GM23338 (cell line): ENCODE results near the gene N4BP2.

Experiments used
- CREB1 ChIP-seq: fragments of 250-450 bp; sonication (Bioruptor Pico); IDR thresholded peaks from 2 replicates; pipeline ENCODE4 v1.5.0; 2020; ENCODE audit warnings: low read depth, mild to moderate bottlenecking, moderate library complexity
- EZH2 ChIP-seq: fragments of 200-600 bp; sonication (generic); IDR thresholded peaks from one replicate; pipeline ENCODE4 v1.8.0; 2017; ENCODE audit warnings: antibody characterized with exemption, mild to moderate bottlenecking, low read depth; ENCODE audit not compliant: unreplicated experiment
- EZH2phosphoT487 ChIP-seq: fragments of 200-600 bp; sonication (generic); IDR thresholded peaks from one replicate; pipeline ENCODE4 v1.8.1; 2018; ENCODE audit warnings: antibody characterized with exemption; ENCODE audit not compliant: unreplicated experiment
- JUNB ChIP-seq: IDR thresholded peaks from one replicate; pipeline ENCODE4 v1.6.1; 2016; ENCODE audit warnings: antibody characterized with exemption; ENCODE audit not compliant: unreplicated experiment
- NANOG ChIP-seq: IDR thresholded peaks from 2 replicates; pipeline ENCODE4 v1.6.1; 2016; ENCODE audit warnings: antibody characterized with exemption, borderline replicate concordance
- POLR2AphosphoS5 ChIP-seq: IDR thresholded peaks from 2 replicates; pipeline ENCODE4 v1.6.1; 2016; ENCODE audit warnings: antibody characterized with exemption, low read depth
- STAT1 ChIP-seq: IDR thresholded peaks from one replicate; pipeline ENCODE4 v1.6.1; 2016; ENCODE audit warnings: antibody characterized with exemption; ENCODE audit not compliant: unreplicated experiment
- ZNF114 ChIP-seq: fragments of 250-450 bp; sonication (Bioruptor Pico); IDR thresholded peaks from 2 replicates; pipeline ENCODE4 v1.5.0; 2020; ENCODE audit warnings: mild to moderate bottlenecking, moderate library complexity
- ZNF331 ChIP-seq: fragments of 250-450 bp; sonication (Bioruptor Pico); IDR thresholded peaks from 2 replicates; pipeline ENCODE4 v1.5.0; 2020; ENCODE audit warnings: low read depth, mild to moderate bottlenecking, moderate library complexity
- TF ChIP-seq, protein P1 (sequence below), 2 experiments: fragments of 200-600 bp in 1 of 2; sonication (generic) in 1 of 2; conservative IDR thresholded peaks; 2 replicates each; pipeline versions ENCODE4 v1.5.1 to v1.6.1; 2016 to 2017; ENCODE audit warnings: antibody characterized with exemption in 2 of 2, low read depth in 2 of 2, mild to moderate bottlenecking in 2 of 2, moderate library complexity in 1 of 2
- TF ChIP-seq, protein P2 (sequence below): IDR thresholded peaks from one replicate; pipeline ENCODE4 v1.6.1; 2018; ENCODE audit warnings: antibody characterized with exemption; ENCODE audit not compliant: unreplicated experiment
- TF ChIP-seq, protein P3 (sequence below): IDR thresholded peaks from 2 replicates; pipeline ENCODE4 v1.6.1; 2016; ENCODE audit warnings: antibody characterized with exemption

DNA sequence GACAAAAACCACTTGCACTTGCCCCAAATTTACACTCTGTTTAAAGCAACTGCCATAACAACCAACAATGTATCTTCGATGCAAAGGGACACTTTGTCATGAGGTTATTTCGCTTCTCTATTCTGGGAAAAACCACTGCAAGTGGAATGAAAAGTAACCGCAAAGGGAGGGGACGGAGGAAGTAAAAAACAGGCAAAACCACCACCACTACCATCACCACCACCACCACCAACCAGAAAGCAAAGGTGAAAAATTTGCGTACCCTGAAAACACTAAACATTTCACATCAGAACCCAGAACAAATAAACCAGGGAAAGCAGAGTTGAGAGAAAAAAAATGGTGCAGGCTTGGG is 1.2 kb upstream of the N4BP2 start:
- TF ChIP-seq, protein P1, sequence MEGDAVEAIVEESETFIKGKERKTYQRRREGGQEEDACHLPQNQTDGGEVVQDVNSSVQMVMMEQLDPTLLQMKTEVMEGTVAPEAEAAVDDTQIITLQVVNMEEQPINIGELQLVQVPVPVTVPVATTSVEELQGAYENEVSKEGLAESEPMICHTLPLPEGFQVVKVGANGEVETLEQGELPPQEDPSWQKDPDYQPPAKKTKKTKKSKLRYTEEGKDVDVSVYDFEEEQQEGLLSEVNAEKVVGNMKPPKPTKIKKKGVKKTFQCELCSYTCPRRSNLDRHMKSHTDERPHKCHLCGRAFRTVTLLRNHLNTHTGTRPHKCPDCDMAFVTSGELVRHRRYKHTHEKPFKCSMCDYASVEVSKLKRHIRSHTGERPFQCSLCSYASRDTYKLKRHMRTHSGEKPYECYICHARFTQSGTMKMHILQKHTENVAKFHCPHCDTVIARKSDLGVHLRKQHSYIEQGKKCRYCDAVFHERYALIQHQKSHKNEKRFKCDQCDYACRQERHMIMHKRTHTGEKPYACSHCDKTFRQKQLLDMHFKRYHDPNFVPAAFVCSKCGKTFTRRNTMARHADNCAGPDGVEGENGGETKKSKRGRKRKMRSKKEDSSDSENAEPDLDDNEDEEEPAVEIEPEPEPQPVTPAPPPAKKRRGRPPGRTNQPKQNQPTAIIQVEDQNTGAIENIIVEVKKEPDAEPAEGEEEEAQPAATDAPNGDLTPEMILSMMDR (conservative IDR thresholded peaks at IDR 0.05; ENCODE audit: low read depth in 2 of 2) = no peak
- TF ChIP-seq POLR2AphosphoS5 (no peak), EZH2 (no peak), EZH2phosphoT487 (no peak), JUNB (no peak), STAT1 (no peak), ZNF114 (no peak), NANOG (no peak), ZNF331 (no peak), CREB1 (CRISPR knock-in tag) (no peak)
- TF ChIP-seq, protein P2, sequence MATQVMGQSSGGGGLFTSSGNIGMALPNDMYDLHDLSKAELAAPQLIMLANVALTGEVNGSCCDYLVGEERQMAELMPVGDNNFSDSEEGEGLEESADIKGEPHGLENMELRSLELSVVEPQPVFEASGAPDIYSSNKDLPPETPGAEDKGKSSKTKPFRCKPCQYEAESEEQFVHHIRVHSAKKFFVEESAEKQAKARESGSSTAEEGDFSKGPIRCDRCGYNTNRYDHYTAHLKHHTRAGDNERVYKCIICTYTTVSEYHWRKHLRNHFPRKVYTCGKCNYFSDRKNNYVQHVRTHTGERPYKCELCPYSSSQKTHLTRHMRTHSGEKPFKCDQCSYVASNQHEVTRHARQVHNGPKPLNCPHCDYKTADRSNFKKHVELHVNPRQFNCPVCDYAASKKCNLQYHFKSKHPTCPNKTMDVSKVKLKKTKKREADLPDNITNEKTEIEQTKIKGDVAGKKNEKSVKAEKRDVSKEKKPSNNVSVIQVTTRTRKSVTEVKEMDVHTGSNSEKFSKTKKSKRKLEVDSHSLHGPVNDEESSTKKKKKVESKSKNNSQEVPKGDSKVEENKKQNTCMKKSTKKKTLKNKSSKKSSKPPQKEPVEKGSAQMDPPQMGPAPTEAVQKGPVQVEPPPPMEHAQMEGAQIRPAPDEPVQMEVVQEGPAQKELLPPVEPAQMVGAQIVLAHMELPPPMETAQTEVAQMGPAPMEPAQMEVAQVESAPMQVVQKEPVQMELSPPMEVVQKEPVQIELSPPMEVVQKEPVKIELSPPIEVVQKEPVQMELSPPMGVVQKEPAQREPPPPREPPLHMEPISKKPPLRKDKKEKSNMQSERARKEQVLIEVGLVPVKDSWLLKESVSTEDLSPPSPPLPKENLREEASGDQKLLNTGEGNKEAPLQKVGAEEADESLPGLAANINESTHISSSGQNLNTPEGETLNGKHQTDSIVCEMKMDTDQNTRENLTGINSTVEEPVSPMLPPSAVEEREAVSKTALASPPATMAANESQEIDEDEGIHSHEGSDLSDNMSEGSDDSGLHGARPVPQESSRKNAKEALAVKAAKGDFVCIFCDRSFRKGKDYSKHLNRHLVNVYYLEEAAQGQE = no peak
- TF ChIP-seq, protein P3, sequence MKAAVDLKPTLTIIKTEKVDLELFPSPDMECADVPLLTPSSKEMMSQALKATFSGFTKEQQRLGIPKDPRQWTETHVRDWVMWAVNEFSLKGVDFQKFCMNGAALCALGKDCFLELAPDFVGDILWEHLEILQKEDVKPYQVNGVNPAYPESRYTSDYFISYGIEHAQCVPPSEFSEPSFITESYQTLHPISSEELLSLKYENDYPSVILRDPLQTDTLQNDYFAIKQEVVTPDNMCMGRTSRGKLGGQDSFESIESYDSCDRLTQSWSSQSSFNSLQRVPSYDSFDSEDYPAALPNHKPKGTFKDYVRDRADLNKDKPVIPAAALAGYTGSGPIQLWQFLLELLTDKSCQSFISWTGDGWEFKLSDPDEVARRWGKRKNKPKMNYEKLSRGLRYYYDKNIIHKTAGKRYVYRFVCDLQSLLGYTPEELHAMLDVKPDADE = no peak
